Activated naive CD4-positive, alpha-beta T cell treated with anti-CD3 and anti-CD28 coated beads, Interleukin-2, amount 50 U/mL, for 72 hours (primary cell): ENCODE data around the gene WFDC1. TPM values are rescaled to one million over a fixed set of nuclear protein-coding genes. Genes with fewer than 3 reads are reported as not detected.

Experiments
- ATAC-seq, 2 donors: fragments of 150-1000 bp; cut with Tn5 transposase; 2 replicates each; pipeline ENCODE4 v1.10.0; 2021; ENCODE audit warnings: mild to moderate bottlenecking in 2 of 2, moderate library complexity in 2 of 2
- DNase-seq, 2 donors: peaks; one replicate each; pipeline ENCODE4 v3.0.0; 2021 to 2022; ENCODE audit warnings: low spot score in 2 of 2
- H3K27ac Mint-ChIP-seq, 2 donors: one replicate each; pipeline ENCODE4 v1.8.0; 2022; ENCODE audit warnings: mild to moderate bottlenecking in 2 of 2, mixed read lengths in 2 of 2
- H3K36me3 Mint-ChIP-seq, 2 donors: one replicate each; pipeline ENCODE4 v1.8.0; 2022; ENCODE audit warnings: mixed read lengths in 2 of 2
- H3K9me3 Mint-ChIP-seq, 2 donors: one replicate each; pipeline ENCODE4 v1.8.0; 2022; ENCODE audit warnings: mixed read lengths in 2 of 2
- total RNA-seq, 2 donors: library from RNA; stranded (reverse); gene quantifications; one replicate each; pipeline ENCODE4 v1.2.3, GENCODE V29; 2022

The WFDC1 gene
- total RNA-seq, 2 donors from 2014 or later: not detected

GRCh38 chr16:84286578-84287240, 8.0 kb upstream of the WFDC1 start:
- DNase-seq (no peak), ATAC-seq (no peak)
- H3K36me3 Mint-ChIP-seq: no peaks in the 10 kb centered on the region
- H3K27ac Mint-ChIP-seq: no peak overlapping the region
- H3K9me3 Mint-ChIP-seq: no peaks in the 10 kb centered on the region

- Mint-ChIP-seq H3K9me3 (no peaks in the 10 kb centered on the region), H3K36me3 (no peaks in the 10 kb centered on the region), H3K27ac (no peak overlapping the region)
- ATAC-seq (no peak), DNase-seq (no peak)
Measured at GRCh38 chr16:84288902-84289301, 5.8 kb upstream of the WFDC1 start.

DNA sequence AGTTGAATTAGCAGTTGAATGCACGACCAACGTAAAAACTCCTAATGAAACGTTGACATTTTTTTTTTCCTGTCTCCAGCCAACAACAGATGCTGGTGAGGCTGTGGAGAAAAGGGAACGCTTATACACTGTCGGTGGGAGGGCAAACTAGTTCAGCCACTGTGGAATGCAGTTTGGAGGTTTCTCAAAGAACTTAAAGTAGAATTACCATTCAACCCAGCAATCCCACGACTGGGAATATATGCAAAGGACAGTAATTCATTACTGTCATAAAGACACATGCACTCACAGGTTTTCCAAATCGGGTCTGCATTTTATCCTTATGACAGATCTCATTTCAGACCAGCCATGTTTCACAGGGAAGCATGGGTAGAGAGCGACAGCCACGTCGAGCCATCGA, 3.5 kb upstream of the WFDC1 start:
- no peaks in the 10 kb centered on the region for H3K9me3 Mint-ChIP-seq
- no peaks in the 10 kb centered on the region for H3K36me3 Mint-ChIP-seq
- ATAC-seq (no peak), DNase-seq (no peak)
- H3K27ac Mint-ChIP-seq: no peak overlapping the region

- no peak for ATAC-seq
- no peak for DNase-seq
- H3K27ac Mint-ChIP-seq: no peak overlapping the region
- no peaks in the 10 kb centered on the region for H3K36me3 Mint-ChIP-seq
- H3K9me3 Mint-ChIP-seq: no peaks in the 10 kb centered on the region
Measured at GRCh38 chr16:84292011-84292410, 2.7 kb upstream of the WFDC1 start.

DNA sequence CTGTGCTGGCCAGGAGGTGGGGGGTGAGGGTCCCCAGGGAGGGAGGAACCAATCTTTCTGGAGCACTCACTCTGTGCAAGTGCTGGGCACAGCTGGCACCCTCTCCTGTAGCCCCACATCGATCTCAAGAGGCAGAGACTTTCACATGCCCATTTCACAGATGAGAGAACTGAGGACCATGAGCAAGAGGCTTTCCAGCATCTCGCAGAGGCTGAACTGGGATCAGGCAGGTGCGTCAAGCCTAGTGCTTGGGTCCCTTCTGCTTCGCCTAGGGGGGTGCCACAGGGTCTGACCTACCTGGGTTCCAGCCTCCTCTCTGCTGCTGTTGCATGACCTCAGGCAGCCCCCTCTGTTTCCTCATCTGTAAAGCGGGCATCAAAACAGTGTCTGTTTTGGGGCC, 1.3 kb upstream of the WFDC1 start:
- Mint-ChIP-seq H3K27ac (no peak overlapping the region), H3K36me3 (no peaks in the 10 kb centered on the region), H3K9me3 (no peaks in the 10 kb centered on the region)
- no peak for DNase-seq
- no peak for ATAC-seq

GRCh38 chr16:84294117-84294516, 561 bp upstream of the WFDC1 start:
- Mint-ChIP-seq H3K36me3 (no peaks in the 10 kb centered on the region), H3K27ac (no peak overlapping the region), H3K9me3 (no peaks in the 10 kb centered on the region)
- ATAC-seq: no peak
- no peak for DNase-seq

- DNase-seq (no peak), ATAC-seq (no peak)
- H3K36me3 Mint-ChIP-seq: no peaks in the 10 kb centered on the region
- H3K27ac Mint-ChIP-seq: no peak overlapping the region
- H3K9me3 Mint-ChIP-seq: no peaks in the 10 kb centered on the region
Measured at GRCh38 chr16:84295203-84295860, 654 bp downstream of the WFDC1 start.

DNA sequence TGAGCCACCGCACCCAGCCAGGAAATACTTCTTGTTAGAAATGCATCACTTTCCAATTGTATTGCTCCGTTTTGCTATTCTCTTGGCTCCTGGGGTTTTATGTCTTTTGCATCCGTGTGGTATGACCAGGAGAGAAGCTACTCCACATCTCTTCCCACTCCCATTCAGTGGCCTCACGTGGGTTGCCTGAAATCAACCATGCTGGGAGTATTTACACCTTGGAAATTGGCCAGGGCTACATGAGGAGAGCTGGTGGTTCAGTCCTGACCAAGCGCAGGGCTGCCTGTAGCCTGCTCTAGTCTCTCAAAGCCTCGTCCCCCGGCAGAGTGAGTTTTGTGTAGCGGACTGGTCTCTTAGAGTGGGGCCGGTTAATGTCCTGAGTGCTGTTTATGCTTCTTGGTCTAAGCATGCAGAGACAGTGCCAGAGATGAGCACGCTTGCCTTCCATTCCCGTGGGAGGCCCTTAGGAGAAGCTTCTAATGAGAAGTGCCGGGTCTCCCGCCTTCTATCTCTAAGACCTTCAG, 3.8 kb downstream of the WFDC1 start:
- ATAC-seq (no peak), DNase-seq (no peak)
- H3K27ac Mint-ChIP-seq: no peak overlapping the region
- no peaks in the 10 kb centered on the region for H3K9me3 Mint-ChIP-seq
- H3K36me3 Mint-ChIP-seq: no peaks in the 10 kb centered on the region

- H3K36me3 Mint-ChIP-seq: no peaks in the 10 kb centered on the region
- ATAC-seq: no peak
- H3K27ac Mint-ChIP-seq: no peak overlapping the region
- no peaks in the 10 kb centered on the region for H3K9me3 Mint-ChIP-seq
- DNase-seq: no peak
Measured at GRCh38 chr16:84299734-84300440, 5.2 kb downstream of the WFDC1 start.

DNA sequence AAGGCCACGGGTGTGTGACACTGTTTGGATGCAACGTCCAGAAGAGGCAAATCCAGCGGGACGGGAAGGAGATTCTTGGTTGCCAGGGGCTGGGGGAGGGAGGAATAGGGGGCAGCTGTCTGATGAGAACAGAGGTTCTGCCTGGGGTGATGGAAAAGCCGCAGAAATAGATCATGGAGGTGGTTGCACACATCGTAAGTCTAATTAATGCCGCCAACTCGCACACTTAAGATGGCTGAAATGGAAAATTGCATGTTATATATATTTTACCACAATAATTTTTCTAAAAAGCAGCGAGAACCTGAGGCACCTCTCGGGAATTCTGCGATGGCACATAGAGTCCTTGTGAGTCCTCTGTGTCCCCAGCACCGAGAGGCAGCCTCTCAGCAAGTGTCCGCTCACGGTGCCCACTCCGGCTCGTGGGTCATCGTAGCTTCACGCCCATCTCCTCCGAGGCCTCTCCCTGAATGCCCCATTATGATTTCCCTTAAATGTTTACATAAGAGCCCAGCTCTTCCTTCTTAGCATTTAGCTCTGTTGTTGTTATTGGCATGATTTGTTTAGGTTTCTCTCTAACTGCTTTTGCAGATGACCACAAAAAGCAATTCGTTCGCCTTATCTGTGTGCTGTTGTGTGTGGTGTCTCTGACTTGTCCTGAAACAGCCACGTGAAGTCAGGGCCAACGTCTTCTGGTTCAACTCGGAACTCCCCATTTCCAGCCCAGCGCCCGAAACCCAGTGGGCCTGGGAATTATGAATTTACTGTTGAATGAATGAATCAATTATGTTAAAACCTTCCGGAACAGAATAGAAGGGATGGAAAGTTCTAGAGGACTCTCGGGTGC, 7.7 kb downstream of the WFDC1 start:
- Mint-ChIP-seq H3K36me3 (no peaks in the 10 kb centered on the region), H3K9me3 (no peaks in the 10 kb centered on the region), H3K27ac (no peak overlapping the region)
- no peak for ATAC-seq
- no peak for DNase-seq

GRCh38 chr16:84303023-84303422, 8.3 kb downstream of the WFDC1 start:
- Mint-ChIP-seq H3K9me3 (no peaks in the 10 kb centered on the region), H3K36me3 (no peaks in the 10 kb centered on the region), H3K27ac (no peak overlapping the region)
- ATAC-seq: no peak
- DNase-seq: no peak

DNA sequence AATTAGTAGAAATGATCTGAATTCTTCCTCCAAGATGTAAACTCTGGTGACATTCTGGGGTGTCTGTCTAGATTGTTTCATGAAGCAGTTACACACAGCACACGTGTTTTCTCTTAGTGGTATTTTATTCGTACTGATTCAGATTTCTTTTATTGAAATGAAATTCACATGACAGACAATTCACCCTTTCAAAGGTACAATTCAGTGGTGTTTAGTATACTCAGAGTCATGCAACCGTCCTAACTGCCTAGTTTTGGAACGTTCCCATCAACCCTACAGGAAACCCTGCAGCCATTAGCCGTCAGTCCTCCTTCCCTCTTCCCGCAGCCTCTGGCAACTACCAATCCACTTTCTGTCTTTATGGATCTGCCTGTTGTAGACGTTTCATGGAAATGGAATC, 8.8 kb downstream of the WFDC1 start:
- Mint-ChIP-seq H3K27ac (no peak overlapping the region), H3K9me3 (no peaks in the 10 kb centered on the region), H3K36me3 (no peaks in the 10 kb centered on the region)
- DNase-seq: no peak
- ATAC-seq: no peak

- ATAC-seq: no peak
- no peak for DNase-seq
- Mint-ChIP-seq H3K36me3 (no peaks in the 10 kb centered on the region), H3K27ac (no peak overlapping the region), H3K9me3 (no peaks in the 10 kb centered on the region)
Measured at GRCh38 chr16:84306564-84306963, 11.9 kb downstream of the WFDC1 start.

DNA sequence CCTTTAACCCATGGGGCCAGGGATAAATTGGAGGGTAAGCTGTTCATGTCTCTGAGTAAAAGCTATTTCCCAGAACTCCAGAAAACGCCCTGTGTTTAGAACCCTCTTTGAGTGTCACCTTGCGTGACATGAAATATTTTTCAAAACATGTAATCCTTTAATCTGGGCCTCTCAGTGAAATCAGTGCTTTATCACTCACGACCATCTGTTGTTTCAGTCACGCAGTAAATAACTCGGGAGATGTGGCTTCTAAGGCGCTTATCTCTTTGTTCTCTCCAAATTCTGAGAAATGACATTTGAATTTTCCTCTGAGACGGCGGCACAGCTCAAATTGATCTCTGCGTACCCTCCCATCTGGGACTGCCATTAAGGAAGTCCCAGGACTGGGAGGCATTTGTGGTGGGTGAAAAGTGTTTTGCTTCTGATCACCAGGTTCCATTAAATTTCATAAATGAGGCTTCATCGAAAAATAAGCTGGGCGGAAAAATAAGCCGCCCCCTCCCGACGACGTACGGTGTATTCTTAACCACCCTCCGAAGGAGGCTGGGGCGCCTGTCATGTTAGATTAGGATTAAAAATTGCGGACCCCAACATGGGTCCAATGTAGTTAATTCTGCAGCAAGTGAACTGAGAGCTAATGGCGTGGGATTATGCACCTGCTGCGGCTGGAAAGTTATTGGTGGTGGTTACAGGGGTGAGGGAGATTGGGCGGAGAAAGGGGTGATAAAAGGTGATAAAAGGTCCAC, 12.7 kb downstream of the WFDC1 start:
- Mint-ChIP-seq H3K9me3 (no peaks in the 10 kb centered on the region), H3K36me3 (no peaks in the 10 kb centered on the region), H3K27ac (no peak overlapping the region)
- DNase-seq: no peak
- ATAC-seq: no peak

- Mint-ChIP-seq H3K9me3 (no peaks in the 10 kb centered on the region), H3K36me3 (no peaks in the 10 kb centered on the region), H3K27ac (no peak overlapping the region)
- ATAC-seq (peak; percentile 29 to 59), DNase-seq (peak in 1 of 2 donors; percentile 40)
Measured at GRCh38 chr16:84308120-84308519, 13.4 kb downstream of the WFDC1 start.

DNA sequence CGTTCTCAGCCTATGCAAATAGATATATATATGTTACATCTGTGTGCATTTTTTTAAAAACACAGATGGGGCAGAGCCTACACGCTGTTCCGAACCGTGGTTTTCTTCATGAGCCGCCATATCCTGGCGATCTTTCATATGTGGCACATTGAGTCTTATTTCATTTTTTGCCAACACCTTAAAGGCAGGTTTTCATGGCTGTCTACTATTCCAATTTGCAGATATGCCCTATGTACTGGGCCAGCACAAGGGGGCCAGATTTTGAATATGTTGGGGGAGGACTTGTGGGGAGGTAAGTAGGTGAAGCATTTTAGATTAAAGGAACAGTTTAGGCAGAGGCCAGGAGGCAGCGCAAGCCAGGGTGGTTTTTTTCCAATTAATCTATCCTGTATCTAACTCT, 16.0 kb downstream of the WFDC1 start:
- Mint-ChIP-seq H3K9me3 (no peaks in the 10 kb centered on the region), H3K27ac (no peak overlapping the region), H3K36me3 (no peaks in the 10 kb centered on the region)
- no peak for ATAC-seq
- no peak for DNase-seq
